Endothelial cell of umbilical vein (primary cell): ENCODE measurements around the gene PRR5L. TPM values are rescaled to one million over a fixed set of nuclear protein-coding genes. Genes with fewer than 3 reads are reported as not detected.

ENCODE experiments used
- BruUV-seq: library from RNA; stranded (reverse); fragments of 400-500 nt; replicated peaks from 2 replicates; lab custom pipeline; 2021; lab: Mats Ljungman, UMichigan
- CTCF ChIA-PET: fragments of 300-600, 350-600 bp; sonication (Branson Sonifier 250); formaldehyde crosslinking; loops from one replicate; lab custom pipeline; 2021; ENCODE audit warnings: antibody characterized with exemption, inconsistent platforms; lab: Charles Lee
- POLR2A ChIA-PET: fragments of 300-600, 350-600 bp; sonication (Branson Sonifier 250); formaldehyde crosslinking; loops from one replicate; lab custom pipeline; 2021; ENCODE audit warnings: antibody characterized with exemption, inconsistent platforms; lab: Charles Lee
- DNase-seq: peaks from one replicate; pipeline ENCODE4 v3.0.0-alpha.2; 2011; ENCODE audit warnings: low read depth, low spot score
- FAIRE-seq: peaks from 2 replicates; lab custom pipeline; 2011; peaks lifted over from hg19 to GRCh38; lab: Jason Lieb, UNC
- H2AFZ ChIP-seq: 2 replicates; pipeline ENCODE4 v1.6.0; 2012; ENCODE audit warnings: low read depth, low read length, control low read depth, inconsistent platforms
- H3K27ac ChIP-seq: 2 replicates; pipeline ENCODE4 v1.5.1; 2011; ENCODE audit warnings: low read depth, mild to moderate bottlenecking, control low read depth, low read length, moderate library complexity; ENCODE audit not compliant: insufficient read depth
- H3K27me3 ChIP-seq, 2 experiments: 2 replicates each; pipeline versions ENCODE4 v1.6.0 to v1.6.1; 2011; ENCODE audit warnings: low read length in 2 of 2, mixed read lengths in 1 of 2; ENCODE audit not compliant: control insufficient read depth in 2 of 2, insufficient read depth in 2 of 2
- H3K36me3 ChIP-seq, 2 experiments: 2 replicates in 1 of 2; 3 replicates in 1 of 2; pipeline ENCODE4 v1.5.1; 2011; ENCODE audit warnings: low read length in 2 of 2, mild to moderate bottlenecking in 1 of 2, moderate library complexity in 1 of 2; ENCODE audit not compliant: control insufficient read depth in 2 of 2, insufficient read depth in 2 of 2; ENCODE audit errors: extremely low read depth in 1 of 2
- H3K4me1 ChIP-seq: 3 replicates; pipeline ENCODE4 v1.5.1; 2011; ENCODE audit warnings: mild to moderate bottlenecking, low read length; ENCODE audit not compliant: control insufficient read depth, insufficient read depth; ENCODE audit errors: extremely low read depth
- H3K4me2 ChIP-seq: 2 replicates; pipeline ENCODE4 v1.6.1; 2011; ENCODE audit warnings: low read length, control low read depth, mixed read lengths; ENCODE audit not compliant: insufficient read depth
- H3K4me3 ChIP-seq, 3 experiments: fragments of 200-600 bp in 1 of 3; sonication (generic), shearing (Covaris generic) in 1 of 3; replicated peaks in 1 of 3; 2 replicates each; pipeline ENCODE4 v1.5.1; 2011 to 2016; ENCODE audit warnings: control low read depth in 3 of 3, low read length in 3 of 3, mild to moderate bottlenecking in 2 of 3, inconsistent platforms in 1 of 3, low read depth in 1 of 3, moderate library complexity in 1 of 3; ENCODE audit not compliant: insufficient read depth in 1 of 3
- H3K79me2 ChIP-seq: 2 replicates; pipeline ENCODE4 v1.6.0; 2012; ENCODE audit warnings: low read length, inconsistent platforms; ENCODE audit not compliant: control insufficient read depth, insufficient read depth
- H3K9ac ChIP-seq: replicated peaks from 2 replicates; pipeline ENCODE3; 2011; ENCODE audit warnings: low read length, control low read depth; ENCODE audit not compliant: insufficient read depth; ENCODE audit errors: extremely low read depth
- H3K9me1 ChIP-seq: replicated peaks from 3 replicates; pipeline ENCODE4 v1.6.0; 2011; ENCODE audit warnings: mild to moderate bottlenecking, low read length; ENCODE audit not compliant: control insufficient read depth, insufficient read depth; ENCODE audit errors: extremely low read depth
- H3K9me3 ChIP-seq: replicated peaks from 2 replicates; pipeline ENCODE4 v1.5.1; 2012; ENCODE audit warnings: low read length, inconsistent platforms; ENCODE audit not compliant: control insufficient read depth, insufficient read depth
- H4K20me1 ChIP-seq: replicated peaks from 2 replicates; pipeline ENCODE3; 2011; ENCODE audit warnings: mild to moderate bottlenecking, low read length; ENCODE audit not compliant: control insufficient read depth, insufficient read depth; ENCODE audit errors: extremely low read depth
- EZH2 ChIP-seq: IDR thresholded peaks from 2 replicates; pipeline ENCODE4 v1.6.1; 2012; ENCODE audit warnings: borderline replicate concordance, low read depth, mild to moderate bottlenecking, moderate library complexity, low read length, inconsistent platforms; ENCODE audit not compliant: severe bottlenecking
- FOS ChIP-seq: IDR thresholded peaks from 2 replicates; pipeline ENCODE4 v1.6.1; 2011; ENCODE audit warnings: mild to moderate bottlenecking, low read length, moderate library complexity, borderline replicate concordance; ENCODE audit not compliant: insufficient read depth
- GATA2 ChIP-seq: IDR thresholded peaks from 2 replicates; pipeline ENCODE4 v1.7.0; 2011; ENCODE audit warnings: low read depth, mild to moderate bottlenecking, moderate library complexity, mixed read lengths, low read length; ENCODE audit not compliant: insufficient read length, insufficient read depth
- JUN ChIP-seq: IDR thresholded peaks from 2 replicates; pipeline ENCODE4 v1.6.1; 2011; ENCODE audit warnings: borderline replicate concordance, low read depth; ENCODE audit not compliant: insufficient read length, insufficient read depth
- MYC ChIP-seq: IDR thresholded peaks from one replicate; pipeline ENCODE4 v1.6.1; 2011; ENCODE audit warnings: mild to moderate bottlenecking, low read depth, low read length
- POLR2A ChIP-seq: IDR thresholded peaks from 2 replicates; pipeline ENCODE4 v1.6.1; 2012; ENCODE audit warnings: low read depth, mild to moderate bottlenecking, control low read depth, low read length
- POLR2AphosphoS5 ChIP-seq: IDR thresholded peaks from 2 replicates; pipeline ENCODE4 v1.6.1; 2012; ENCODE audit warnings: low read depth, mild to moderate bottlenecking, control low read depth, low read length, moderate library complexity; ENCODE audit not compliant: insufficient read depth
- dilution Hi-C: fragments of 300-500 bp; cut with MboI; formaldehyde crosslinking; loops from one replicate; pipeline ENCODE4 v1.15.0; 2019; ENCODE audit warnings: low sequenced_read_pairs; ENCODE audit not compliant: extremely low pct_ligation_motif_present
- intact Hi-C: fragments of 100-400 bp; cut with micrococcal nuclease; formaldehyde crosslinking; loops from one replicate; pipeline ENCODE4 v1.10.0; 2022
- polyA plus RNA-seq, 4 experiments: library from polyadenylated mRNA; depleted of rRNA in 3 of 4; stranded (reverse) in 3 of 4; unstranded in 1 of 4; fragments of >200 nt; gene quantifications; 2 replicates each; pipeline versions ENCODE4 v1.2.1 to v1.2.3, GENCODE V29; 2011 to 2012; ENCODE audit warnings: missing spikeins in 1 of 4
- total RNA-seq: library from RNA; stranded (reverse); gene quantifications from 2 replicates; pipeline ENCODE4 v1.2.3, GENCODE V29; 2021
- TF ChIP-seq, protein P1 (sequence below), 2 donors: IDR thresholded peaks; 1 replicate in 1 of 2; 2 replicates in 1 of 2; pipeline ENCODE4 v1.5.1; 2011; ENCODE audit warnings: low read length in 2 of 2, mild to moderate bottlenecking in 2 of 2, moderate library complexity in 2 of 2, control low read depth in 1 of 2, inconsistent platforms in 1 of 2, low read depth in 1 of 2; ENCODE audit not compliant: insufficient read depth in 1 of 2; ENCODE audit errors: extremely low read depth in 1 of 2
- TF ChIP-seq, protein P2 (sequence below): IDR thresholded peaks from 2 replicates; pipeline ENCODE4 v1.6.1; 2011; ENCODE audit not compliant: insufficient read depth, insufficient read length

PRR5L gene
- total and polyA plus RNA-seq, 2 donors (not counting 3 experiments of a cell fraction or from before 2014, with no cell fraction given): 2.5 to 6.1 TPM

DNA sequence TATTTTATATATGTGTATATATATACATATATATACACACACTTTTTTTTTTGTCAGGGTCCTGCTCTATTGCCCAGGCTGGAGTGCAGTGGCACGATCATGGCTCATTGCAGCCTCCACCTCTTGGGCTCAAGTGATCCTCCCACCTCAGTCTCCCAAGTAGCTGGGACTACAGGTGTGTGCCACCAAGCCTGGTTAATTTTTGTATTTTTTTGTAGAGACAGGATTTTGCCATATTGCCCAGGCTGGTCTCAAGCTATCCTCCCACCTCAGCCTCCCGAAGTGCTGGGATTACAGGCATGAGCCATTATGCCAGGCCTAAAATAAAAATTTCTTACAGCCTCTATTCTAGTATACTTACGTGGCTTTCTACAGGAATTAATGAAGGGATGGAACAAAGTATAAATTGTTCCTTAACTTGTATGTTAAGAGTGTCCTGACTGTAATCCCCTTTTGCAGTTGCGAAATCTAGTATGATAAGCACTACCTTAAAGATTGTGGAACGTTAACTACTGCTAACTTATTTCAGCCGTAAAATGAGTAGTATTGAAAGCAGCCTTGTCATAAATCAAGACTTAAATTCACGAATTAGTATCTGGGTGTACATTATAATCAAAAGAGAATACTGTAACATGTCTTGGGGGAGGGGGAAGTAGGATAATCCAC, 211.9 kb downstream of the PRR5L start:
- Histone ChIP-seq H3K79me2 (peaks cover 51% of the 10 kb centered on the region), H3K36me3 (no peaks in the 10 kb centered on the region), H3K9me3 (no peaks in the 10 kb centered on the region), H3K4me3 (peak overlapping the region in 1 of 3 experiments; percentile 88), H2AFZ (no peak overlapping the region), H3K9ac (no peak overlapping the region), H4K20me1 (peaks cover 2% of the 10 kb centered on the region), H3K27me3 (no peaks in the 10 kb centered on the region), H3K4me1 (peaks cover 16% of the 10 kb centered on the region), H3K4me2 (peak overlapping the region; percentile 95), H3K27ac (no peak overlapping the region), H3K9me1 (no peaks in the 10 kb centered on the region)
- CTCF ChIA-PET: interaction anchor here (0.7 to 2.9 kb wide), 6 partner anchors 7 to 215 kb away, joined by 3 to 36 read pairs (median 10); no protein-coding TSS in a partner anchor
- no TSS peak for BruUV-seq
- dilution Hi-C loops (no loop called here), intact Hi-C loops (loop anchor here (10.0 kb wide), 1 partner anchor 1533 kb away; no protein-coding TSS in a partner anchor)
- FAIRE-seq (no peak), DNase-seq (no peak)
- POLR2A ChIA-PET: no interaction called here
- TF ChIP-seq, protein P1, sequence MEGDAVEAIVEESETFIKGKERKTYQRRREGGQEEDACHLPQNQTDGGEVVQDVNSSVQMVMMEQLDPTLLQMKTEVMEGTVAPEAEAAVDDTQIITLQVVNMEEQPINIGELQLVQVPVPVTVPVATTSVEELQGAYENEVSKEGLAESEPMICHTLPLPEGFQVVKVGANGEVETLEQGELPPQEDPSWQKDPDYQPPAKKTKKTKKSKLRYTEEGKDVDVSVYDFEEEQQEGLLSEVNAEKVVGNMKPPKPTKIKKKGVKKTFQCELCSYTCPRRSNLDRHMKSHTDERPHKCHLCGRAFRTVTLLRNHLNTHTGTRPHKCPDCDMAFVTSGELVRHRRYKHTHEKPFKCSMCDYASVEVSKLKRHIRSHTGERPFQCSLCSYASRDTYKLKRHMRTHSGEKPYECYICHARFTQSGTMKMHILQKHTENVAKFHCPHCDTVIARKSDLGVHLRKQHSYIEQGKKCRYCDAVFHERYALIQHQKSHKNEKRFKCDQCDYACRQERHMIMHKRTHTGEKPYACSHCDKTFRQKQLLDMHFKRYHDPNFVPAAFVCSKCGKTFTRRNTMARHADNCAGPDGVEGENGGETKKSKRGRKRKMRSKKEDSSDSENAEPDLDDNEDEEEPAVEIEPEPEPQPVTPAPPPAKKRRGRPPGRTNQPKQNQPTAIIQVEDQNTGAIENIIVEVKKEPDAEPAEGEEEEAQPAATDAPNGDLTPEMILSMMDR (IDR thresholded peaks at IDR 0.05; ENCODE audit: extremely low read depth in 1 of 2, insufficient read depth in 1 of 2, low read depth in 1 of 2, low read length in 2 of 2): no peak
- TF ChIP-seq EZH2 (no peak), POLR2AphosphoS5 (no peak), JUN (no peak), FOS (no peak), POLR2A (no peak), GATA2 (no peak), MYC (no peak)
- TF ChIP-seq, protein P2, sequence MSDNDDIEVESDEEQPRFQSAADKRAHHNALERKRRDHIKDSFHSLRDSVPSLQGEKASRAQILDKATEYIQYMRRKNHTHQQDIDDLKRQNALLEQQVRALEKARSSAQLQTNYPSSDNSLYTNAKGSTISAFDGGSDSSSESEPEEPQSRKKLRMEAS: no peak
